ENCODE data around the gene STXBP5L.
"Not testable (repeated sequence)": the region's sequence is repeated elsewhere in the genome, so short reads cannot be mapped to it uniquely, and the experiment has no call there.

The STXBP5L gene

GRCh38 chr3:121073011-121073410 is 165.0 kb downstream of the STXBP5L start:
- Histone ChIP-seq H3F3A (ENCODE audit: insufficient read depth, low read length) (no peaks in the 10 kb centered on the region), H3K9ac (ENCODE audit: low read length) (no peak overlapping the region), H3K36me3 (replicated peaks; ENCODE audit: insufficient read depth, low read length) (no peaks in the 10 kb centered on the region), H3K27ac (ENCODE audit: low read length) (no peak overlapping the region), H2AFZ (ENCODE audit: low read length) (no peak overlapping the region), H4K20me1 (ENCODE audit: insufficient read depth, low read length) (no peaks in the 10 kb centered on the region), H3K4me2 (ENCODE audit: low read depth, low read length) (no peak overlapping the region), H3K4me1 (ENCODE audit: low read length) (no peaks in the 10 kb centered on the region), H3K4me3 (ENCODE audit: low read length) (no peak overlapping the region), H3K79me2 (ENCODE audit: low read length) (no peaks in the 10 kb centered on the region), H3K27me3 (replicated peaks; ENCODE audit: insufficient read depth, low read length) (no peaks in the 10 kb centered on the region), H3K9me2 (replicated peaks; ENCODE audit: insufficient read depth, low read length) (no peaks in the 10 kb centered on the region), H3K9me3 (replicated peaks; ENCODE audit: insufficient read depth, low read length) (no peaks in the 10 kb centered on the region)
- TF ChIP-seq CTCF (IDR thresholded peaks at IDR 0.05; ENCODE audit: low read length) (no peak), EZH2phosphoT487 (IDR thresholded peaks at IDR 0.05; ENCODE audit: low read length) (no peak), EZH2 (optimal IDR thresholded peaks at IDR 0.05; ENCODE audit: low read depth, low read length) (no peak)
- no peak for DNase-seq

DNA sequence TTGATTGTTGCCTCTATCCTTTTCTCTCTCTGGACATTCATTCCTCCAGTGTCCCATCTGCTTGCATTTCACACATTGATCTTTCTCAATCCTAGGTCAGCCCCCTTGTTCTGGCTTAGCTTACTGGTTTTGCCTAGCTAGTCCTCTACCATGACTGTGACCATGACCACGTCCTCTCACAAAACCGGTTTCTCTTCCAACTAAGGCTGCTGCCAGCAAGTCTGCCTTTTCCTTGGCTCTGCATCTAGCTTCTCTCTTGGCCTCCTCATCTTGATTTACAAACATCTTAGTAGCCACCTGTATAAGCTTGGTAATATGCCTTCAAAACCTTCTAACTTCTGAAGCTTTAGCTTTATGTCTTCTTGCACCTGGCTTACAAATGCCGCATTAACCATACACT is 167.2 kb downstream of the STXBP5L start:
- Histone ChIP-seq H3F3A (ENCODE audit: insufficient read depth, low read length) (no peaks in the 10 kb centered on the region), H3K4me3 (ENCODE audit: low read length) (no peak overlapping the region), H2AFZ (ENCODE audit: low read length) (no peak overlapping the region), H3K9me2 (replicated peaks; ENCODE audit: insufficient read depth, low read length) (no peaks in the 10 kb centered on the region), H3K27ac (ENCODE audit: low read length) (no peak overlapping the region), H3K9ac (ENCODE audit: low read length) (no peak overlapping the region), H4K20me1 (ENCODE audit: insufficient read depth, low read length) (no peaks in the 10 kb centered on the region), H3K79me2 (ENCODE audit: low read length) (no peaks in the 10 kb centered on the region), H3K27me3 (replicated peaks; ENCODE audit: insufficient read depth, low read length) (no peaks in the 10 kb centered on the region), H3K36me3 (replicated peaks; ENCODE audit: insufficient read depth, low read length) (no peaks in the 10 kb centered on the region), H3K4me1 (ENCODE audit: low read length) (no peaks in the 10 kb centered on the region), H3K9me3 (replicated peaks; ENCODE audit: insufficient read depth, low read length) (no peaks in the 10 kb centered on the region), H3K4me2 (ENCODE audit: low read depth, low read length) (no peak overlapping the region)
- DNase-seq, result no peak
- TF ChIP-seq CTCF (IDR thresholded peaks at IDR 0.05; ENCODE audit: low read length) (no peak), EZH2phosphoT487 (IDR thresholded peaks at IDR 0.05; ENCODE audit: low read length) (no peak), EZH2 (optimal IDR thresholded peaks at IDR 0.05; ENCODE audit: low read depth, low read length) (no peak)

DNA sequence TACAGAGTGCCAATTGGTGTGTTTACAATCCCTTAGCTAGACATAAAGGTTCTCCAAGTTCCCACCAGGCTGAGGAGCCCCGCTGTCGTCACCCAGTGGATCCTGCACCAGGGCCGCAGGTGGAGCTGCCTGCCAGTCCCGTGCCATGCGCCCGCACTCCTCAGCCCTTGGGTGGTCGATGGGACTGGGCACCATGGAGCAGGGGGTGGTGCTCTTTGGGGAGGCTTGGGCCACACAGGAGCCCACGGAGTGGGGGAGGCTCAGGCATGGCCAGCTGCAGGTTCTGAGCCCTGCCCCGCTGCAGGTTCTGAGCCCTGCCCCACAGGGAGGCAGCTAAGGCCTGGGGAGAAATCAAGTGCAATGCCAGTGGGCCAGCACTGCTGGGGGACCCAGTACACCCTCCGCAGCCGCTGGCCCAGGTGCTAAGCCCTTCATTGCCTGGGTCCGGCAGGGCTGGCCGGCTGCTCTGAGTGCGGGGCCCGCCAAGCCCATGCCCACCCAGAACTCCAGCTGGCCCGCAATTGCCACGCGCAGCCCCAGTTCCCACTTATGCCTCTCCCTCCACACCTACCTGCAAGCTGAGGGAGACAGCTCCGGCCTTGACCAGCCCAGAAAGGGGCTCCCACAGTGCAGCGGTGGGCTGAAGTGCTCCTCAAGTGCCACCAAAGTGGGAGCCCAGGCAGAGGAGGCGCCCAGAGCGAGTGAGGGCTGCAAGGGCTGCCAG is 170.5 kb downstream of the STXBP5L start:
- not testable (repeated sequence) for H3K9me3 ChIP-seq (replicated peaks; ENCODE audit: insufficient read depth, low read length); H3K36me3 ChIP-seq (replicated peaks; ENCODE audit: insufficient read depth, low read length)

GRCh38 chr3:121096953-121097352 is 188.9 kb downstream of the STXBP5L start:
- no peaks in the 10 kb centered on the region for H3K27me3 ChIP-seq (replicated peaks; ENCODE audit: insufficient read depth, low read length)
- no peak overlapping the region for H2AFZ ChIP-seq (ENCODE audit: low read length)
- H3K4me2 ChIP-seq (ENCODE audit: low read depth, low read length), result no peak overlapping the region
- H3K36me3 ChIP-seq (replicated peaks; ENCODE audit: insufficient read depth, low read length), result no peaks in the 10 kb centered on the region
- H3K4me3 ChIP-seq (ENCODE audit: low read length), result no peak overlapping the region
- TF ChIP-seq EZH2phosphoT487 (IDR thresholded peaks at IDR 0.05; ENCODE audit: low read length) (no peak), EZH2 (optimal IDR thresholded peaks at IDR 0.05; ENCODE audit: low read depth, low read length) (no peak), CTCF (IDR thresholded peaks at IDR 0.05; ENCODE audit: low read length) (no peak)
- no peaks in the 10 kb centered on the region for H3K9me3 ChIP-seq (replicated peaks; ENCODE audit: insufficient read depth, low read length)
- DNase-seq, result no peak
- no peaks in the 10 kb centered on the region for H3K9me2 ChIP-seq (replicated peaks; ENCODE audit: insufficient read depth, low read length)
- H3K4me1 ChIP-seq (ENCODE audit: low read length), result no peaks in the 10 kb centered on the region
- no peaks in the 10 kb centered on the region for H4K20me1 ChIP-seq (ENCODE audit: insufficient read depth, low read length)
- no peaks in the 10 kb centered on the region for H3F3A ChIP-seq (ENCODE audit: insufficient read depth, low read length)
- no peak overlapping the region for H3K27ac ChIP-seq (ENCODE audit: low read length)
- no peak overlapping the region for H3K9ac ChIP-seq (ENCODE audit: low read length)
- H3K79me2 ChIP-seq (ENCODE audit: low read length), result no peaks in the 10 kb centered on the region

More for the DNA sequence above, 170.5 kb downstream of the STXBP5L start:
- not testable (repeated sequence) for H3K9ac ChIP-seq (ENCODE audit: low read length); H3K79me2 ChIP-seq (ENCODE audit: low read length); H3K4me1 ChIP-seq (ENCODE audit: low read length); H2AFZ ChIP-seq (ENCODE audit: low read length); H3K9me2 ChIP-seq (replicated peaks; ENCODE audit: insufficient read depth, low read length); H3K27ac ChIP-seq (ENCODE audit: low read length); H4K20me1 ChIP-seq (ENCODE audit: insufficient read depth, low read length); H3F3A ChIP-seq (ENCODE audit: insufficient read depth, low read length); H3K4me2 ChIP-seq (ENCODE audit: low read depth, low read length); DNase-seq; H3K27me3 ChIP-seq (replicated peaks; ENCODE audit: insufficient read depth, low read length); H3K4me3 ChIP-seq (ENCODE audit: low read length)

DNA sequence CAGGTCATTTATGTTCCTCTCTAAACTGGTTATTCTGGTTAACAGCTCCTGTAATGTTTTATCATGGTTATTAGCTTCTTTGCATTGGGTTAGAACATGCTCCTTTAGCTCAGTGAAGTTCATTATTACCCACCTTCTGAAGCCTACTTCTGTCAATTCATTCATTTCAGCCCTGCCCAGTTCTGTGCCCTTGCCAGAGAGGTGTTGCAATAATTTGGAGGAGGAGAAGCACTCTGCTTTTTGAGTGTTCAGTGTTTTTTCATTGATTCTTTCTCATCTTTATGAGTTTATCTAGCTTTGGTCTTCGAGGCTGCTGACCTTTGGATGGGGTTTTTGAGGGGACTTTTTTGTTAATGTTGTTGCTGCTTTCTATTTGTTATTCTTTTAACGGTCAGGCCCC is 203.1 kb downstream of the STXBP5L start:
- not testable (repeated sequence) for H3F3A ChIP-seq (ENCODE audit: insufficient read depth, low read length); H3K4me1 ChIP-seq (ENCODE audit: low read length); DNase-seq

More for the DNA sequence above, 203.1 kb downstream of the STXBP5L start:
- H3K9me3 ChIP-seq (replicated peaks; ENCODE audit: insufficient read depth, low read length); H3K9me2 ChIP-seq (replicated peaks; ENCODE audit: insufficient read depth, low read length); H2AFZ ChIP-seq (ENCODE audit: low read length); H3K27me3 ChIP-seq (replicated peaks; ENCODE audit: insufficient read depth, low read length); H3K79me2 ChIP-seq (ENCODE audit: low read length); H4K20me1 ChIP-seq (ENCODE audit: insufficient read depth, low read length); H3K36me3 ChIP-seq (replicated peaks; ENCODE audit: insufficient read depth, low read length); H3K4me3 ChIP-seq (ENCODE audit: low read length); H3K9ac ChIP-seq (ENCODE audit: low read length); H3K4me2 ChIP-seq (ENCODE audit: low read depth, low read length); H3K27ac ChIP-seq (ENCODE audit: low read length): not testable (repeated sequence)

Measured in MM.1S (cell line).